ENCODE measurements around the gene SORCS1. TPM values are rescaled to one million over a fixed set of nuclear protein-coding genes. Genes with fewer than 3 reads are reported as not detected.

The SORCS1 gene
- total RNA-seq, 1 experiment from 2014 or later: not detected

GRCh38 chr10:106959521-106959920 is 205.0 kb downstream of the SORCS1 start:
- no peak overlapping the region for H3K4me3 ChIP-seq (ENCODE audit: low read depth, low read length)
- Mint-ChIP-seq H3K36me3 (ENCODE audit: insufficient read depth, unreplicated experiment) (no peaks in the 10 kb centered on the region), H3K9me3 (ENCODE audit: unreplicated experiment) (no peaks in the 10 kb centered on the region), H3K27ac (ENCODE audit: unreplicated experiment) (no peak overlapping the region), H3K27me3 (ENCODE audit: insufficient read depth, unreplicated experiment) (no peaks in the 10 kb centered on the region), H3K4me3 (ENCODE audit: unreplicated experiment) (no peak overlapping the region), H3K4me1 (ENCODE audit: low read depth, unreplicated experiment) (no peaks in the 10 kb centered on the region)
- H3K4me1 ChIP-seq: no peaks in the 10 kb centered on the region
- TF ChIP-seq CTCF (IDR thresholded peaks at IDR 0.05; ENCODE audit: insufficient read depth in 1 of 2, low read depth in 1 of 2, low read length in 1 of 2, severe bottlenecking in 1 of 2, unreplicated experiment in 1 of 2): no peak
- POLR2A ChIA-PET: no interaction called here
- no peak for DNase-seq
- intact Hi-C loops (cut with micrococcal nuclease; ENCODE audit: unreplicated experiment): no loop called here
- no peaks in the 10 kb centered on the region for H3K36me3 ChIP-seq (ENCODE audit: control insufficient read depth, insufficient read depth, low read length)
- no peaks in the 10 kb centered on the region for H3K27me3 ChIP-seq (replicated peaks; ENCODE audit: control insufficient read depth, insufficient read depth, low read length)
- no TSS peak for BruUV-seq (replicated peaks)
- CTCF ChIA-PET: no interaction called here
- H3K9me3 ChIP-seq: no peaks in the 10 kb centered on the region

- ChIA-PET POLR2A (no interaction called here), CTCF (no interaction called here)
- Mint-ChIP-seq H3K4me1 (ENCODE audit: low read depth, unreplicated experiment) (no peaks in the 10 kb centered on the region), H3K27me3 (ENCODE audit: insufficient read depth, unreplicated experiment) (no peaks in the 10 kb centered on the region), H3K36me3 (ENCODE audit: insufficient read depth, unreplicated experiment) (no peaks in the 10 kb centered on the region), H3K9me3 (ENCODE audit: unreplicated experiment) (no peaks in the 10 kb centered on the region), H3K4me3 (ENCODE audit: unreplicated experiment) (no peak overlapping the region), H3K27ac (ENCODE audit: unreplicated experiment) (no peak overlapping the region)
- no peaks in the 10 kb centered on the region for H3K9me3 ChIP-seq
- no peaks in the 10 kb centered on the region for H3K36me3 ChIP-seq (ENCODE audit: control insufficient read depth, insufficient read depth, low read length)
- H3K4me3 ChIP-seq (ENCODE audit: low read depth, low read length): no peak overlapping the region
- H3K27me3 ChIP-seq (replicated peaks; ENCODE audit: control insufficient read depth, insufficient read depth, low read length): no peaks in the 10 kb centered on the region
- no peaks in the 10 kb centered on the region for H3K4me1 ChIP-seq
- BruUV-seq (replicated peaks): no TSS peak
- DNase-seq: no peak
- no peak for TF ChIP-seq CTCF (IDR thresholded peaks at IDR 0.05; ENCODE audit: insufficient read depth in 1 of 2, low read depth in 1 of 2, low read length in 1 of 2, severe bottlenecking in 1 of 2, unreplicated experiment in 1 of 2)
- intact Hi-C loops (cut with micrococcal nuclease; ENCODE audit: unreplicated experiment): no loop called here
These were observed 205.7 kb downstream of the SORCS1 start for GRCh38 chr10:106958589-106959361.

GRCh38 chr10:106957823-106958588 is 206.5 kb downstream of the SORCS1 start:
- Histone ChIP-seq H3K4me3 (ENCODE audit: low read depth, low read length) (no peak overlapping the region), H3K4me1 (no peaks in the 10 kb centered on the region), H3K9me3 (no peaks in the 10 kb centered on the region), H3K27me3 (replicated peaks; ENCODE audit: control insufficient read depth, insufficient read depth, low read length) (no peaks in the 10 kb centered on the region), H3K36me3 (ENCODE audit: control insufficient read depth, insufficient read depth, low read length) (no peaks in the 10 kb centered on the region)
- no TSS peak for BruUV-seq (replicated peaks)
- no peaks in the 10 kb centered on the region for H3K36me3 Mint-ChIP-seq (ENCODE audit: insufficient read depth, unreplicated experiment)
- DNase-seq: no peak
- H3K9me3 Mint-ChIP-seq (ENCODE audit: unreplicated experiment): no peaks in the 10 kb centered on the region
- no peak overlapping the region for H3K27ac Mint-ChIP-seq (ENCODE audit: unreplicated experiment)
- no peaks in the 10 kb centered on the region for H3K27me3 Mint-ChIP-seq (ENCODE audit: insufficient read depth, unreplicated experiment)
- H3K4me3 Mint-ChIP-seq (ENCODE audit: unreplicated experiment): no peak overlapping the region
- POLR2A ChIA-PET: no interaction called here
- intact Hi-C loops (cut with micrococcal nuclease; ENCODE audit: unreplicated experiment): no loop called here
- H3K4me1 Mint-ChIP-seq (ENCODE audit: low read depth, unreplicated experiment): no peaks in the 10 kb centered on the region
- TF ChIP-seq CTCF (IDR thresholded peaks at IDR 0.05; ENCODE audit: insufficient read depth in 1 of 2, low read depth in 1 of 2, low read length in 1 of 2, severe bottlenecking in 1 of 2, unreplicated experiment in 1 of 2): no peak
- CTCF ChIA-PET: no interaction called here

Measured in Caco-2 (cell line).